Measurements from ENCODE around the gene ACCS.
A peak's percentile ranks its signal among the peaks of the same experiment; 100 is the strongest.

Gene ACCS

DNA sequence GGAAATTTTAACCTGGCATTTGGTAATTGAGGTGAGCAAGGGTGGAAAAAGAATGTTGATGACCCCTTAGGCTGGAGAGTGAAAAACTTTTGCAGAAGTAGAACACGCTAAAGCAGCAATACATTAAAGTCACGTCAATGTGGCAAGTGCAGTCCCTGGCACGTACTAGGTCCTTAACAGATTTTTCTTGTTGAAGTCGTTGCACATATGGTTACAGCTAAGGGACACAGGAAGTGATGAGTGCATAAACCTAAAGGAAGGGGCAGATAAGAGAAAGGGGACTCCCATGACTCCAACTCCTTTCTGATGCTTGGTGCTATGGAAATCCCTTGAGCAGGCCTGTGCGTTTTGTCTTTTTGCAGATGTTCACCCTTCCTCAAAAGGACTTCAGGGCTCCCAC lies 1.2 kb downstream of the ACCS start:
- peak overlapping the region in 1 of 2 donors; percentile 98 for H3K27ac Mint-ChIP-seq
- no peaks in the 10 kb centered on the region for H3K27me3 Mint-ChIP-seq
- peak overlapping the region; percentile 90 to 95 for H3K4me3 Mint-ChIP-seq
- no peak for DNase-seq
- H3K9me3 Mint-ChIP-seq = no peaks in the 10 kb centered on the region
- ATAC-seq = no peak
- H3K4me1 Mint-ChIP-seq = peaks cover 37% of the 10 kb centered on the region

DNA sequence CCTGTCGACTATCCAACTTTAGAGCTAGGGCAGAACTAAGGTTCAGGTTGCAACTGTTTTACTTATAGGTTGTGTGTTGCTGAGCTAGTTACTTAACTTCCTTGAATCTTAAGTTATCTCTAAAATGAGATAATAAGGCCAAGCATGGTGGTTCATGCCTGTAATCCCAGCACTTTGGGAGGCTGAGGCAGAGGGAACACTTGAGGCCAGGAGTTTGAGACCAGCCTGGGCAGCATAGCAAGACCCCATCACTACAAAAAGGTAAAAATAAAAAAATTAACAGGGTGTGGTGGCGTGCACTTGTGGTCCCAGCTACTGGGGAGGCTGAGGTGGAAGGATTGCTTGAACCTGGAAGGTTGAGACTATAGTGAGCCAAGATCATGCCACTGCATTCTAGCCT lies 2.1 kb downstream of the ACCS start:
- ATAC-seq (no peak), DNase-seq (no peak)
- peak overlapping the region in 1 of 2 donors; percentile 15 for H3K4me3 Mint-ChIP-seq
- no peak overlapping the region for H3K27ac Mint-ChIP-seq
- no peaks in the 10 kb centered on the region for H3K9me3 Mint-ChIP-seq
- H3K4me1 Mint-ChIP-seq = peaks cover 29% of the 10 kb centered on the region
- no peaks in the 10 kb centered on the region for H3K27me3 Mint-ChIP-seq

- H3K27me3 Mint-ChIP-seq = no peaks in the 10 kb centered on the region
- H3K27ac Mint-ChIP-seq = no peak overlapping the region
- no peaks in the 10 kb centered on the region for H3K9me3 Mint-ChIP-seq
- ATAC-seq (no peak), DNase-seq (no peak)
- H3K4me3 Mint-ChIP-seq = no peak overlapping the region
- peaks cover 16% of the 10 kb centered on the region for H3K4me1 Mint-ChIP-seq
These were observed 5.1 kb downstream of the ACCS start for GRCh38 chr11:44071157-44071556.

DNA sequence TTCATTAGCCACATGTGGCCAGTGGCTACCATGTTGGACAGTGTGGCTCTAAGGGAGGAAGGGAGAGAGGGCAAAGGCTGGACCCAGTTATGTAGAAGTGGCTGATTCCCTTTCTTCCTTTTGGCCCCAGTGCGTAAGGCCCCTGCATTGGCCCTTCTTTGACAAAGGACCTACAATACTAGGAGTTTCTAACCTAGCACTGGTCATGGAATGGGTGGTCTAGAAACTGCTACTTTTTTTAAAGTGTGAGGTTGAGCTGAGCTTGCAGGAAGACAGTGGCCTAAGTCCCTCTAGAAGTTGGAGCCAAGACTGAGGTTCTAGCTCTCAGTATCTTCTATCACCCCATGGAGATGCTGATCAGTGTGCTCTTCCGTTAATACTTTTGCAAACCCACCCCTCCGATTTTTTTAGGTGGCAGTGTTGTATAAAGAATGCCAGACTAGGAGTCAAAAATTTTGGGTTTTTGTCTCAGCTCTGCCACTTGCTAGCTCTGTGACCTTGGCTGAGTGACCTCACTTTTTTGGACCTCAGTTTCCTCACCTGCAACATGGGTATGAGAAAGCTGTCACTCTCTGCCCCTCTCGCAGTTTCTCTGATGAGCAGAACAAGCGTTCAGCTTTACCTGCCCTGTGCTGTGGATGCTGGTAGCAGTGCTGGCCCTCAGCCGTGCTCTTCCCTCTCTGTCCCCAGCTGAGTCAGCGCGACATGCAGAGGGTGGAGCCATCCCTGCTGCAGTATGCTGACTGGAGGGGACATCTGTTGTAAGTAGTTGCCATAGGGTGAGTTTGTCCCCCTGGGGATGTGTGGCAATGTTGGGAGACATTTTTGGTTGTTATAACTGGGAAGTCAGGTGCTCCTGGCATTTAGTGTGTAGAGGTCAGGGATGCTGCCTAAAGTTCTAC lies 6.9 kb downstream of the ACCS start:
- Mint-ChIP-seq H3K9me3 (no peaks in the 10 kb centered on the region), H3K27me3 (no peaks in the 10 kb centered on the region), H3K27ac (no peak overlapping the region), H3K4me1 (no peaks in the 10 kb centered on the region), H3K4me3 (no peak overlapping the region)
- ATAC-seq (no peak), DNase-seq (no peak)

GRCh38 chr11:44078794-44079193 lies 12.7 kb downstream of the ACCS start:
- Mint-ChIP-seq H3K27me3 (no peaks in the 10 kb centered on the region), H3K9me3 (no peaks in the 10 kb centered on the region), H3K4me1 (no peaks in the 10 kb centered on the region), H3K27ac (no peak overlapping the region), H3K4me3 (no peak overlapping the region)
- DNase-seq = no peak
- ATAC-seq = peak; percentile 18

- no peaks in the 10 kb centered on the region for H3K27me3 Mint-ChIP-seq
- no peak overlapping the region for H3K4me3 Mint-ChIP-seq
- ATAC-seq = peak; percentile 45
- no peaks in the 10 kb centered on the region for H3K4me1 Mint-ChIP-seq
- H3K27ac Mint-ChIP-seq = no peak overlapping the region
- no peaks in the 10 kb centered on the region for H3K9me3 Mint-ChIP-seq
- DNase-seq = no peak
These were observed 13.3 kb downstream of the ACCS start for GRCh38 chr11:44079376-44079775.

GRCh38 chr11:44080951-44081350 lies 14.9 kb downstream of the ACCS start:
- ATAC-seq (no peak), DNase-seq (no peak)
- H3K4me3 Mint-ChIP-seq = no peak overlapping the region
- no peaks in the 10 kb centered on the region for H3K27me3 Mint-ChIP-seq
- H3K27ac Mint-ChIP-seq = no peak overlapping the region
- H3K4me1 Mint-ChIP-seq = no peaks in the 10 kb centered on the region
- H3K9me3 Mint-ChIP-seq = peaks cover 6 to 7% of the 10 kb centered on the region in 2 donors

- Mint-ChIP-seq H3K27ac (no peak overlapping the region), H3K4me1 (no peaks in the 10 kb centered on the region), H3K9me3 (peaks cover 6 to 8% of the 10 kb centered on the region in 2 donors), H3K4me3 (no peak overlapping the region), H3K27me3 (no peaks in the 10 kb centered on the region)
- ATAC-seq = no peak
- DNase-seq = no peak
These were observed 16.6 kb downstream of the ACCS start for GRCh38 chr11:44082645-44083044.

DNA sequence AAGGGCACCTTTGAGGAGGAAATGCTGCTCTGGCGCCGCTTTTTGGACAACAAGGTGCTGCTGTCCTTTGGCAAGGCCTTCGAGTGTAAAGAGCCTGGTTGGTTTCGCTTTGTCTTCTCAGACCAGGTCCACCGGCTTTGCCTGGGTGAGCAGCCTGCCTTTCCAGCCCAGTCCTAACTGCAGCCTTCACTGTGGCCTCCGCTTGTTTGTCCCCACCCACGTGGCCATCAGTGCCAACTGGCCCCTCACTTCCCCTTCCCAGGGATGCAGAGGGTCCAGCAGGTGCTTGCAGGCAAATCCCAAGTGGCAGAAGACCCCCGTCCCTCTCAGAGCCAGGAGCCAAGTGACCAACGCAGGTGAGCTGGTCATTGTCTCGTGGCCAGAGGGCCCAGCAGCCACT lies 17.4 kb downstream of the ACCS start:
- DNase-seq (no peak), ATAC-seq (no peak)
- no peaks in the 10 kb centered on the region for H3K27me3 Mint-ChIP-seq
- no peak overlapping the region for H3K27ac Mint-ChIP-seq
- no peaks in the 10 kb centered on the region for H3K4me1 Mint-ChIP-seq
- no peak overlapping the region for H3K4me3 Mint-ChIP-seq
- H3K9me3 Mint-ChIP-seq = peaks cover 6 to 8% of the 10 kb centered on the region in 2 donors

DNA sequence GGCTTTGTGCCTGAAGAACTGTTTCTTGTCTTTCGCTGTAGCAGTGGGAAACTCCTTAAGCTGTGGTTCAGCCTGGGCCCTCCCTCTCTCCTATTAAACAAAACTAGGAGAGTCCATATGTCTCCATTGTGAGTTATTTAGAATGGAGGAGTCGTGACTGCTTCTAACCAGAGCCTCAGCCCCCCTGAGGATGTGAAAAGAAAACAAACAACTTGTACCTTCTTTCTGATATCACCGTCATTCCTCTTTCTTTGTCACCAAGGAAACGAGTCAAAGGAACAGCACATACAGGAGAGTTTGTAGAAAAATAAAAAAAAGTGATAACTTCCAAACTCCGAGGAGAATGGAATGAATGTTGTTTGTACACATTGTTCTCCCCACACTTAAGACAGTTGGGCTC lies 17.8 kb downstream of the ACCS start:
- no peaks in the 10 kb centered on the region for H3K27me3 Mint-ChIP-seq
- no peak overlapping the region for H3K4me3 Mint-ChIP-seq
- ATAC-seq = no peak
- H3K27ac Mint-ChIP-seq = no peak overlapping the region
- H3K9me3 Mint-ChIP-seq = peaks cover 6 to 8% of the 10 kb centered on the region in 2 donors
- no peaks in the 10 kb centered on the region for H3K4me1 Mint-ChIP-seq
- DNase-seq = no peak

- Mint-ChIP-seq H3K9me3 (peaks cover 6 to 8% of the 10 kb centered on the region in 2 donors), H3K27me3 (no peaks in the 10 kb centered on the region), H3K4me3 (no peak overlapping the region), H3K4me1 (no peaks in the 10 kb centered on the region), H3K27ac (no peak overlapping the region)
- DNase-seq (no peak), ATAC-seq (no peak)
These were observed 19.3 kb downstream of the ACCS start for GRCh38 chr11:44085330-44085729.

DNA sequence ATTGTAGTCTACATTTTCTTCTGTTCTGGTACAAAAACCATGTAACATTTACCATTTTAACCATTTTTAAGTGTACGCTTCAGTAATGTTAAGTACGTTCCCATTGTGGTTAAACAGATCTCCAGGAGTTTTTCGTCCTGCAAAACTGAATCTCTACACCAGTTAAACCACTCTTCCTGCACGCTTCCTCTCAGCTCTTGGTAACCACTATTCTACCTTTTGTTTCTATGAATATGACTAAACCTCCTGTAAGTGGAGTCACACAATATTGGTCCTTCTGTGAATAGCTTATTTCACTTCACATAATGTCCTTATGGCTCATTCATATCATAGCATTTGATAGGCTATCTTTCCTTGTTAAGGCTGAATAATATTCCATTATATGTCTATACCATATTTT lies 22.3 kb downstream of the ACCS start:
- DNase-seq = no peak
- no peak overlapping the region for H3K4me3 Mint-ChIP-seq
- no peaks in the 10 kb centered on the region for H3K4me1 Mint-ChIP-seq
- no peaks in the 10 kb centered on the region for H3K27me3 Mint-ChIP-seq
- H3K9me3 Mint-ChIP-seq = peaks cover 6 to 8% of the 10 kb centered on the region in 2 donors
- peak; percentile 60 for ATAC-seq
- H3K27ac Mint-ChIP-seq = no peak overlapping the region

GRCh38 chr11:44088871-44089270 lies 22.8 kb downstream of the ACCS start:
- Mint-ChIP-seq H3K9me3 (peaks cover 6 to 8% of the 10 kb centered on the region in 2 donors), H3K4me3 (no peak overlapping the region), H3K27ac (no peak overlapping the region), H3K4me1 (peaks cover under 1% of the 10 kb centered on the region), H3K27me3 (no peaks in the 10 kb centered on the region)
- DNase-seq = no peak
- no peak for ATAC-seq

DNA sequence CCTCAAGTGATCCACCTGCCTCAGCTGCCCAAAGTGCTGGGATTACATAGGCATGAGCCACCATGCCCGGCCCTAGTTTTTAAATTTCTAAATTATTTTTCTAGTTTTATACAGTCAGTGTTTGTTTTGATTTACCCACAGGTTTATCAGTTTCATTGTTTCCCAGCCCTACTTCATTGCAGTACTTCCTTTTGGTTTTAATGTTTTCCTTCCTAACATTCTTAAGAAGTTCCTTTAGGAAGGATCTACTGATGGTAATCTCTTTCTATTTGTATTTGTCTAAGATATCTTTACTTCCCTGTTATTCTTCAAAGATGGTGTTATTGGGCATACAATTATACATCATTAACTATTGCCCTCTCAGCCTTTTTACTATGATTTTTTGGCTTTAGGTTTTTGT lies 24.5 kb downstream of the ACCS start:
- ATAC-seq (no peak), DNase-seq (no peak)
- Mint-ChIP-seq H3K27ac (no peak overlapping the region), H3K4me3 (no peak overlapping the region), H3K4me1 (peaks cover 17% of the 10 kb centered on the region), H3K27me3 (no peaks in the 10 kb centered on the region), H3K9me3 (peaks cover 4 to 5% of the 10 kb centered on the region in 2 donors)

GRCh38 chr11:44094260-44094868 lies 28.3 kb downstream of the ACCS start:
- H3K9me3 Mint-ChIP-seq = no peaks in the 10 kb centered on the region
- ATAC-seq = peak; percentile 52
- peaks cover 36% of the 10 kb centered on the region for H3K4me1 Mint-ChIP-seq
- H3K4me3 Mint-ChIP-seq = peak overlapping the region in 1 of 2 donors; percentile 4
- no peaks in the 10 kb centered on the region for H3K27me3 Mint-ChIP-seq
- peak; percentile 66 to 68 for DNase-seq
- H3K27ac Mint-ChIP-seq = no peak overlapping the region
